GM23248 (cell line): ENCODE data around the gene CARM1. TPM values are rescaled to one million over a fixed set of nuclear protein-coding genes. Genes with fewer than 3 reads are reported as not detected.

Experiments
- DNase-seq: peaks from one replicate; pipeline ENCODE4 v3.0.0-alpha.2; 2015
- H2AFZ ChIP-seq: fragments of 200-600 bp; sonication (generic); 2 replicates; pipeline ENCODE4 v1.6.1; 2016; ENCODE audit warnings: antibody characterized with exemption
- H3F3A ChIP-seq: fragments of 200-600 bp; sonication (generic); 2 replicates; pipeline ENCODE4 v1.6.1; 2016; ENCODE audit warnings: mild to moderate bottlenecking, antibody characterized with exemption, mixed run types; ENCODE audit not compliant: insufficient read depth
- H3K27ac ChIP-seq: fragments of 200-600 bp; sonication (generic); 2 replicates; pipeline ENCODE4 v1.5.1; 2016; ENCODE audit warnings: mild to moderate bottlenecking
- H3K27me3 ChIP-seq: fragments of 200-600 bp; sonication (generic); replicated peaks from 2 replicates; pipeline ENCODE4 v1.6.1; 2016; ENCODE audit warnings: mild to moderate bottlenecking; ENCODE audit not compliant: insufficient read depth
- H3K36me3 ChIP-seq: fragments of 200-600 bp; sonication (generic); 2 replicates; pipeline ENCODE4 v1.6.1; 2016; ENCODE audit warnings: low read depth, mild to moderate bottlenecking
- H3K4me1 ChIP-seq: fragments of 200-600 bp; sonication (generic); 2 replicates; pipeline ENCODE4 v1.6.1; 2016; ENCODE audit warnings: mild to moderate bottlenecking; ENCODE audit not compliant: insufficient read depth
- H3K4me2 ChIP-seq: fragments of 200-600 bp; sonication (generic); one replicate; pipeline ENCODE4 v1.6.1; 2016; ENCODE audit warnings: mild to moderate bottlenecking; ENCODE audit not compliant: unreplicated experiment
- H3K4me3 ChIP-seq: fragments of 200-600 bp; sonication (generic); 2 replicates; pipeline ENCODE4 v1.5.1; 2016; ENCODE audit warnings: mild to moderate bottlenecking
- H3K79me2 ChIP-seq: fragments of 200-600 bp; sonication (generic); 2 replicates; pipeline ENCODE4 v1.6.1; 2016; ENCODE audit warnings: mild to moderate bottlenecking; ENCODE audit not compliant: insufficient read depth
- H3K9ac ChIP-seq: fragments of 200-600 bp; sonication (generic); 2 replicates; pipeline ENCODE4 v1.6.1; 2016; ENCODE audit warnings: mild to moderate bottlenecking
- H3K9me2 ChIP-seq: fragments of 200-600 bp; sonication (generic); 2 replicates; pipeline ENCODE4 v1.6.1; 2016; ENCODE audit warnings: mixed run types, mild to moderate bottlenecking, moderate library complexity; ENCODE audit not compliant: insufficient read depth
- H3K9me3 ChIP-seq: fragments of 200-600 bp; sonication (generic); one replicate; pipeline ENCODE4 v1.6.1; 2017; ENCODE audit warnings: low read depth
- H4K20me1 ChIP-seq: fragments of 200-600 bp; sonication (generic); 2 replicates; pipeline ENCODE4 v1.6.0; 2016; ENCODE audit not compliant: insufficient read depth
- EZH2 ChIP-seq: fragments of 200-600 bp; sonication (generic); IDR thresholded peaks from 2 replicates; pipeline ENCODE4 v1.6.1; 2018; ENCODE audit warnings: antibody characterized with exemption, mild to moderate bottlenecking; ENCODE audit not compliant: insufficient read depth, poor library complexity, severe bottlenecking
- EZH2phosphoT487 ChIP-seq: fragments of 200-600 bp; sonication (generic); IDR thresholded peaks from 2 replicates; pipeline ENCODE4 v1.6.1; 2018; ENCODE audit warnings: antibody characterized with exemption, moderate library complexity, mild to moderate bottlenecking, low read depth; ENCODE audit not compliant: insufficient read depth
- WGBS, 2 experiments: methylation state at CpG; one replicate each; pipeline ENCODE4 v1.1.6; 2015 to 2017; ENCODE audit warnings: low lambda C conversion rate in 2 of 2, low coverage in 1 of 2; ENCODE audit errors: missing lambda C conversion rate in 2 of 2; 5-methylcytosine and 5-hydroxymethylcytosine counted together
- in situ Hi-C: fragments of 300-500 bp; cut with MboI; formaldehyde crosslinking; loops from 2 replicates; pipeline ENCODE4 v1.15.0; 2020
- polyA plus RNA-seq: library from polyadenylated mRNA; unstranded; fragments of >200 nt; fragmentation: Nextera tagmentation; extraction: Ambion mirVana; gene quantifications from 2 replicates; pipeline ENCODE4 v1.2.1, GENCODE V29; 2016
- total RNA-seq: library from RNA; depleted of rRNA; stranded (reverse); fragments of >200 nt; shearing (Covaris generic); gene quantifications from 2 replicates; pipeline ENCODE4 v1.2.3, GENCODE V29; 2014

The CARM1 gene
- total and polyA plus RNA-seq, 2 experiments from 2014 or later, result 5.3 to 41.9 TPM

GRCh38 chr19:10915130-10916091 lies 44.1 kb downstream of the CARM1 start:
- Histone ChIP-seq H3K4me1 (peaks cover 14% of the 10 kb centered on the region), H3K27ac (peak overlapping the region; percentile 30), H3K4me3 (no peak overlapping the region; the same call in 1 of the 2 replicates), H2AFZ (no peak overlapping the region), H3F3A (no peaks in the 10 kb centered on the region), H4K20me1 (no peaks in the 10 kb centered on the region), H3K9me3 (no peaks in the 10 kb centered on the region), H3K27me3 (no peaks in the 10 kb centered on the region), H3K79me2 (no peaks in the 10 kb centered on the region), H3K4me2 (peak overlapping the region; percentile 45), H3K9me2 (no peaks in the 10 kb centered on the region), H3K36me3 (no peaks in the 10 kb centered on the region), H3K9ac (peak overlapping the region; percentile 37)
- WGBS, 2 experiments, result 8 to 11% methylated on average over 16 to 18 of the region's 19 CpGs
- in situ Hi-C loops, result no loop called here
- DNase-seq, result peak; percentile 97
- TF ChIP-seq EZH2 (no peak), EZH2phosphoT487 (no peak)

GRCh38 chr19:10916602-10917001 lies 45.2 kb downstream of the CARM1 start:
- in situ Hi-C loops, result no loop called here
- H3K9me2 ChIP-seq, result no peaks in the 10 kb centered on the region
- H3K4me2 ChIP-seq, result no peak overlapping the region
- no peaks in the 10 kb centered on the region for H4K20me1 ChIP-seq
- H3K4me3 ChIP-seq, result no peak overlapping the region
- H3K4me1 ChIP-seq, result peaks cover 14% of the 10 kb centered on the region
- TF ChIP-seq EZH2phosphoT487 (no peak), EZH2 (no peak)
- no peaks in the 10 kb centered on the region for H3K36me3 ChIP-seq
- H3F3A ChIP-seq, result no peaks in the 10 kb centered on the region
- H3K9ac ChIP-seq, result no peak overlapping the region
- H2AFZ ChIP-seq, result no peak overlapping the region
- no peaks in the 10 kb centered on the region for H3K27me3 ChIP-seq
- H3K9me3 ChIP-seq, result no peaks in the 10 kb centered on the region
- no peaks in the 10 kb centered on the region for H3K79me2 ChIP-seq
- WGBS, 2 experiments, result 94% methylated on average over 6 of the region's 6 CpGs
- no peak overlapping the region for H3K27ac ChIP-seq
- no peak for DNase-seq

GRCh38 chr19:10918359-10918758 lies 47.0 kb downstream of the CARM1 start:
- Histone ChIP-seq H3K9ac (no peak overlapping the region), H3K36me3 (no peaks in the 10 kb centered on the region), H2AFZ (no peak overlapping the region), H3K27me3 (no peaks in the 10 kb centered on the region), H3K9me3 (no peaks in the 10 kb centered on the region), H4K20me1 (no peaks in the 10 kb centered on the region), H3K79me2 (no peaks in the 10 kb centered on the region), H3K4me2 (no peak overlapping the region), H3K27ac (no peak overlapping the region), H3K4me1 (peaks cover 14% of the 10 kb centered on the region), H3K4me3 (no peak overlapping the region), H3F3A (no peaks in the 10 kb centered on the region), H3K9me2 (no peaks in the 10 kb centered on the region)
- in situ Hi-C loops, result no loop called here
- no peak for DNase-seq
- TF ChIP-seq EZH2 (no peak), EZH2phosphoT487 (no peak)
- 87 to 92% methylated on average over 11 of the region's 11 CpGs for WGBS, 2 experiments

- in situ Hi-C loops, result no loop called here
- Histone ChIP-seq H3F3A (no peaks in the 10 kb centered on the region), H2AFZ (no peak overlapping the region), H3K9me2 (no peaks in the 10 kb centered on the region), H3K4me2 (no peak overlapping the region), H3K36me3 (no peaks in the 10 kb centered on the region), H3K27me3 (no peaks in the 10 kb centered on the region), H4K20me1 (no peaks in the 10 kb centered on the region), H3K27ac (no peak overlapping the region), H3K4me3 (no peak overlapping the region), H3K9ac (no peak overlapping the region), H3K4me1 (peaks cover 14% of the 10 kb centered on the region), H3K9me3 (no peaks in the 10 kb centered on the region), H3K79me2 (0 out of 2 replicates have a peak, but pooled peaks cover 7% of the 10 kb centered on the region)
- TF ChIP-seq EZH2phosphoT487 (no peak), EZH2 (no peak)
- DNase-seq, result no peak
- WGBS, 2 experiments, result 78 to 81% methylated on average over 26 of the region's 26 CpGs
Measured at GRCh38 chr19:10919352-10920287, 48.3 kb downstream of the CARM1 start.
